HG03108 (cell line): ENCODE measurements around the gene ROBO2.

Experiments
- ATAC-seq: cut with Tn5 transposase; IDR thresholded peaks from one replicate; pipeline ENCODE4 v1.9.1; 2021; ENCODE audit warnings: moderate library complexity; ENCODE audit not compliant: unreplicated experiment

Gene ROBO2

GRCh38 chr3:77188210-77188609, 148.3 kb downstream of the ROBO2 start:
- no peak for ATAC-seq

DNA sequence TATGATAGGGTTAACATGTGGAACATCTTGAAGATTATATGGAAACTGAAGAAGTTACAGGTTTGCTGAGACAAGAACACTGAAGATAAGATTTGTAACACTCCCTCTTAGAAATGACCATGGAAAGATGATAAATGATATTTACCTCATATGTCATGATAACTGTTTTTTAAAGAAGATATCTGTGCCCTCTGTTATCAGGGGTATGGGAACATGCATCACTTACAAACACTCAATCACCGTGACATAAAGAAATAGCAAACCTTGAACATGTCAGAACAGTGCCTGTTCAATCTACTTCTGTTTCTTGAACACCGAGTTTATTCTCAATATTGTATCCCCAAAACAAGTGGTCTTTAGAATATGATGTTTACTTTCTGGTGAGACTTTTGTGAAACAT, 149.4 kb downstream of the ROBO2 start:
- no peak for ATAC-seq

DNA sequence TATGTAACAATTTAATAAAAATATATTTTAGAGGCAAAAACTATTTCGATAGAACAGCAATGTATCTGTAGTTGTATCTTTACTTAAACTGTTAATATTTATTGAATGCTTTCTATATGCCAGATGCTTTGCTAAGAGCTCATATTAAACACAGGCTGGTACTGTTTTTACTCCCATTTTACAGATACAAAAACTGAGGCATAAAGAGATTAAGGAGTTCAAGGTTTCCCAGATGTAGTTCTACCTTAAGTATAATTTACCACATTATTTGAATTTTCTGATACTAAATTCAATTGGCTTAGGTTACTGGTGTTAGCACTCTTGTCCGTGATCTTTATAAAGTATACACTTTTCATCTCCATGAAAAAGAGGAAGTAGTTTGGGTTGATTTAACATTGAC, 149.8 kb downstream of the ROBO2 start:
- no peak for ATAC-seq

DNA sequence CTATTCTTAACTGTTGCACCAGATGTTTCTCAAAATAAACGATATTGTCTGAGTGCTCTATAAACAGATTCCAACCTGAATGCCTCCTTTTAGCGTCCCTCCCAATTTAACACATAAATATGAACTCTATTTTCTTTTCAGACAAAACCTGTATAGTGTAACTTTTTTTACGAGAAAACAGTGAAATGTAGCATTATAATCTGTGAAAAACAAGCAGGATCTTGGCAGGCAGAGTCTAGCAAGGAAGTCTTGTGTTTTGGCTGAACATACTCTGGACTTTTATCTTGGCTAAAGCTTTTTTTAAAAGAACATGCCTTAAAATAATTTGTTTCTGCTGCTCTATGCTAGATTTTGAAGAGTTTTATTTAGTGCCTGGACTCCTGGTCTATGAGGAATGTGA, 150.5 kb downstream of the ROBO2 start:
- no peak for ATAC-seq

DNA sequence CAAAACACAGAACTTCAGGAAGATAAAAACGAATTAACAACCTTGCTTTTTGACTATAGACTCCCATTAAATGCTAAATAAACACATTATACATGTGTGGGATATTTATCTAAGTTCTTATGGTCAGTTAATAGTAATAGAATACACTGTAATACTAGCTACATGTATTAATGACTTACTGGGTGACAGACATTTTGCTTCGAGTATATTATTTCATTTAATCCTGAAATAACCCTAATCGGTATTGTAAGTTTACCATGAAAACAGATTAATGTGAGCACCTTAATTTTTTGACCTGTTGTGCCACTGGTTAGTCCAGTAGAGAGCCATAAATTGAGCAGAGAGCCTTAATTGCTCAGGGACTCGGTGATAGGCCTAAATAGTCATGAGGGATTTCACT, 151.1 kb downstream of the ROBO2 start:
- ATAC-seq, result no peak

GRCh38 chr3:77191640-77192039, 151.7 kb downstream of the ROBO2 start:
- ATAC-seq, result no peak

GRCh38 chr3:77195766-77196545, 156.1 kb downstream of the ROBO2 start:
- no peak for ATAC-seq

GRCh38 chr3:77197408-77197807, 157.5 kb downstream of the ROBO2 start:
- no peak for ATAC-seq

- ATAC-seq, result no peak
Observed at GRCh38 chr3:77203851-77204250, 164.0 kb downstream of the ROBO2 start.

GRCh38 chr3:77204788-77205187, 164.9 kb downstream of the ROBO2 start:
- ATAC-seq, result no peak

GRCh38 chr3:77207753-77208152, 167.9 kb downstream of the ROBO2 start:
- no peak for ATAC-seq

GRCh38 chr3:77222701-77223100, 182.8 kb downstream of the ROBO2 start:
- no peak for ATAC-seq

- ATAC-seq, result no peak
Observed at GRCh38 chr3:77227567-77227966, 187.7 kb downstream of the ROBO2 start.

GRCh38 chr3:77232557-77232956, 192.7 kb downstream of the ROBO2 start:
- no peak for ATAC-seq

GRCh38 chr3:77234004-77234403, 194.1 kb downstream of the ROBO2 start:
- no peak for ATAC-seq

DNA sequence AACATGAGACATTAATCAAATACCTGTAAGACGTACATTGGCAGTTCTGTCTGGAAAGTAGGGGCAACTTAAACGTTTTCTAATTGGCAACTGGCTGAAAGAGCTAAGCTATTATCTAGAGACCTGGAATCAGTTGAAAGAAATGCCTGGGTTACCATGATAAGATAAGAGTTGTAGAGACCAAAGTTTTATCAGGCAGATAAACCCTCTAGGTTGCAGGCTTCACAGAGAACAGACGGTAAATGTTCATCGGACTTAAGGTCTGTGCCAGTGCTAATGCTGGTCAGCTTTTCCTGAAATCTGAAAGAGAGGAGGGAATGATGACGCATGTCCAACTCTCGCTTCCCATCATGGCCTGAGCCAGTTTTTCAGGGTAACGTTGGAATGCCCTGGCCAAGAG, 196.2 kb downstream of the ROBO2 start:
- no peak for ATAC-seq

DNA sequence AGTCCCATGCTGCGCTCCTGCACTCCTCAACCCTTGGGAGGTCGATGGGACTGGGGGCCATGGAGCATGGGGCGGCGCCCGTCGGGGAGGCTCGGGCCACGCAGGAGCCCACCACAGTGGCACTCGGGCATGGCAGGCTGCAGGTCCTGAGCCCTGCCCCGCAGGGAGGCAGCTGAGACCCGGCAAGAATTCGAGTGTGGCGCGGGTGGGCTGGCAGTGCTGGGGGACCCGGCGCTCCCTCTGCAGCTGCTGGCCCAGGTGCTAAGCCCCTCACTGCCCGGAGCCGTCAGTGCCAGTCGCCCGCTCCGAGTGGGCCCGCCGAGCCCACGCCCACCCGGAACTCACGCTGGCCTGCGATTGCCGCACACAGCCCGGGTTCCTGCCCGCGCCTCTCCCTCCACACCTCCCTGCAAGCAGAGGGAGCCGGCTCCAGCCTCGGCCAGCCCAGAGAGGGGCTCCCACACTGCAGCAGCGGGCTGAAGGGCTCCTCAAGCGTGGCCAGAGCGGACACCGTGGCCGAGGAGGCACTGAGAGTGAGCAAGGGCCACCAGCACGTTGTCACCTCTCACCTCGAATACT, 200.3 kb downstream of the ROBO2 start:
- no peak for ATAC-seq

DNA sequence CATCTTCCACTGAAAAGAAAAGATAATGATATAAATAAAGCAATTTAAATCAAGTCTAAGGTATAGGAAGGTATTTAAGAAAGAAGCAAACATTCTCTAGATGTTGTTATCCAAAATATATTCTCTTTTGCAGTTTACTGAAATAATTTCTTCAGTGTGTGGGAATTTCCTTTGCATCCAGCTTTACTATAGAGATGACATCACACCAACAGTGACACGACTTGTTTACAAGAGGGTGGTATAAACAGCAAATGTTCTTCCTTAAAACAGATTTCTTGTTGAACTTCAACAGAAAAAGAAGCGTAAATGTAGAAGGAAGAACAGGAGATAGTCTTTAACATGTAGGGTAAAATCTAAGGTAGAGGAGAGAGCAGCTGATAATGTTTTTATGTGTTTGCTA, 202.5 kb downstream of the ROBO2 start:
- no peak for ATAC-seq

DNA sequence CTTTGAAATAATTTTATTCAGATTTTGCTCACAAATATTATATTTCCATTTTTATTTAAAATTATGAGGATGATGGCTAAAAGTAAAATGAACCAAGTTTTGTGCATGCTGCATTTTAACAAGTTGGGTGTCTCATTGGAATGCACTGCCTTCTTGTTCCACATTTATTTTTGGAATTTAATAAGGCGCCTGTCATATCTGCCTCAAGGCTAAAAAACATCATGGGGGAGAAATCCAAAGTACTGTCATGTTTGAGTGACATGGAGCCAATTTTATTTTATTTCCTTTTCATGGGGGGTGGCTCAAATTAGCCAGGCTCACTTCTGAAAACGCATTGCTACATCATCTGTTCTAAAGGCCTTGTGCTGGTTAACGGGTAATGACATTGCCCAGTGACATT, 205.1 kb downstream of the ROBO2 start:
- ATAC-seq, result no peak

GRCh38 chr3:77247061-77247460, 207.2 kb downstream of the ROBO2 start:
- ATAC-seq, result no peak

GRCh38 chr3:77247817-77248216, 207.9 kb downstream of the ROBO2 start:
- ATAC-seq, result no peak

DNA sequence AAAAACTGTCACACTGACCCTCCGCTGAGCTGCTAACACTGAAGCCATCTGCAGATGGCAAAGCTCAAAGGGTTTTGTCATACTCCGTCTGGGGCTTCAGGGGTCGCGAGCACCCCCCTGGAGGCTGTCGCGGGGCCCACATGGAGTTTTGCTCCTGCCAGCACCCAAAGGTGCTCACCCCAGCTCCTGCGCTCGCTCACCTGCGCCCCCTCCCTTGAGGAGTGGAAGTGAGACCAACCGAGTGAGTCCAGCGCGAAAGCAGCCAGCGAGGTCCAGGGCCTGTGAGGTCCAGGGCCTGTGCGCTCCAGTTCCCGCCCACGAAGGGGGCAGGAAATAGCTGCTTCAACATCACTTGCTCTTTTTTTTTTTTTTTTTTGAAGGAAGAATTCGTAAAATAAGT, 208.5 kb downstream of the ROBO2 start:
- no peak for ATAC-seq

DNA sequence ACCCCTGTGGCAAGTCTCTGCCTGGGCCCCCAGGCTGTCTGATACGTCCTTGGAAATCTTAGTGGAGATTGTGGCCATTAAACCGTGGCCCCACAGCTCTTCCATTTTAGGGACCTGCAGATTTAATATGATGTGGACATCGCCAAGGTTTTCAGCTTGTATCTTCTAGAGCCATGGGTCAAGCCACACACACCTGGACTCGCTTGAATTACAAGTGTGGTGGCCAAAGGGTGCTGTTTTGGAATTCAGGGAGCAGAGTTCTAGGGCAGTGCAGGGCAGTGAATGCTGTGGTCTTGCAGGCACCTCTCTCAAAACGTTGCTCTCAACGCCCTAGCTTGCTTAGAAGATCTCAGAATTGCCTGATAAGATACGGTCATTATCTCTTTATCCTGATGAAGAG, 211.2 kb downstream of the ROBO2 start:
- no peak for ATAC-seq
